GM12892 (cell line): ENCODE measurements around the gene AP4E1.
A peak's percentile ranks its signal among the peaks of the same experiment; 100 is the strongest.

Experiments
- POLR2A ChIP-seq: IDR thresholded peaks from 2 replicates; pipeline ENCODE4 v1.6.1; 2011; ENCODE audit warnings: low read depth, low read length, control low read depth
- POLR2AphosphoS5 ChIP-seq: IDR thresholded peaks from 2 replicates; pipeline ENCODE4 v1.6.1; 2011; ENCODE audit warnings: low read depth, low read length, control low read depth
- TAF1 ChIP-seq: IDR thresholded peaks from 2 replicates; pipeline ENCODE4 v1.6.1; 2011; ENCODE audit warnings: low read depth, mild to moderate bottlenecking, control low read depth, low read length, borderline replicate concordance

GRCh38 chr15:50881121-50882048, 27.1 kb upstream of the AP4E1 start:
- TF ChIP-seq POLR2AphosphoS5 (no peak), POLR2A (peak; percentile 53; the same call in 1 of the 2 replicates), TAF1 (no peak)
